GM12878 (cell line): Measurements from ENCODE around the gene SLC6A11. TPM values are rescaled to one million over a fixed set of nuclear protein-coding genes. Genes with fewer than 3 reads are reported as not detected.

Experiments used
- ATAC-seq: fragments of 200-7000 bp; cut with Tn5 transposase; 3 replicates; pipeline ENCODE4 v1.9.1; 2020; ENCODE audit warnings: mild to moderate bottlenecking, moderate library complexity
- BruUV-seq: library from RNA; stranded (reverse); fragments of 400-500 nt; replicated peaks from 2 replicates; lab custom pipeline; 2021; lab: Mats Ljungman, UMichigan
- CTCF ChIA-PET: fragments of 300-600 bp; sonication (Branson Sonifier 250); formaldehyde crosslinking; extraction: SDS; loops from one replicate; lab custom pipeline; 2021; ENCODE audit warnings: inconsistent platforms; lab: Yijun Ruan, JAX
- POLR2A ChIA-PET: fragments of 350-600 bp; formaldehyde crosslinking; extraction: SDS; loops from one replicate; lab custom pipeline; 2021; ENCODE audit warnings: inconsistent platforms; lab: Charles Lee
- RAD21 ChIA-PET: fragments of 300-600 bp; sonication (Branson Sonifier 250); formaldehyde crosslinking; loops from one replicate; lab custom pipeline; 2023; ENCODE audit warnings: antibody characterized with exemption; ENCODE audit not compliant: unreplicated experiment; lab: Charles Lee
- SMC1A ChIA-PET: fragments of 300-600 bp; sonication (Branson Sonifier 250); formaldehyde crosslinking; loops from one replicate; lab custom pipeline; 2023; ENCODE audit not compliant: unreplicated experiment, uncharacterized antibody; lab: Charles Lee
- DNase-seq: peaks from one replicate; pipeline ENCODE4 v3.0.0-alpha.2; 2011; ENCODE audit warnings: low read depth, low spot score
- FAIRE-seq: peaks from 3 replicates; lab custom pipeline; 2011; peaks lifted over from hg19 to GRCh38; lab: Jason Lieb, UNC
- H2AFZ ChIP-seq: 2 replicates; pipeline ENCODE4 v1.6.0; 2011; ENCODE audit warnings: low read depth, low read length, control low read depth; ENCODE audit not compliant: control insufficient read depth
- H3K27ac ChIP-seq: 2 replicates; pipeline ENCODE4 v1.5.1; 2011; ENCODE audit warnings: control low read depth; ENCODE audit not compliant: control insufficient read depth, insufficient read depth
- H3K27me3 ChIP-seq, 2 experiments: replicated peaks in 1 of 2; 2 replicates each; pipeline versions ENCODE4 v1.6.0 to v1.6.1; 2011; ENCODE audit warnings: low read length in 1 of 2; ENCODE audit not compliant: control insufficient read depth in 2 of 2, insufficient read depth in 2 of 2
- H3K36me3 ChIP-seq, 2 experiments: 2 replicates each; pipeline ENCODE4 v1.5.1; 2011; ENCODE audit warnings: low read length in 1 of 2; ENCODE audit not compliant: control insufficient read depth in 2 of 2, insufficient read depth in 2 of 2
- H3K4me1 ChIP-seq: 2 replicates; pipeline ENCODE4 v1.6.1; 2011; ENCODE audit warnings: mild to moderate bottlenecking, low read length, moderate library complexity, mixed read lengths; ENCODE audit not compliant: control insufficient read depth, insufficient read depth
- H3K4me2 ChIP-seq: 2 replicates; pipeline ENCODE4 v1.6.0; 2011; ENCODE audit warnings: control low read depth; ENCODE audit not compliant: control insufficient read depth, insufficient read depth
- H3K4me3 ChIP-seq: fragments of 200-600 bp; sonication (generic); 2 replicates; pipeline ENCODE4 v1.5.1; 2016
- H3K79me2 ChIP-seq: 2 replicates; pipeline ENCODE4 v1.6.0; 2011; ENCODE audit warnings: low read length; ENCODE audit not compliant: control insufficient read depth, insufficient read depth
- H3K9ac ChIP-seq: 2 replicates; pipeline ENCODE4 v1.8.0; 2011; ENCODE audit warnings: low read length, control low read depth, mixed read lengths; ENCODE audit not compliant: control insufficient read depth, insufficient read depth
- H3K9me3 ChIP-seq: replicated peaks from 3 replicates; pipeline ENCODE4 v1.5.1; 2011; ENCODE audit warnings: mild to moderate bottlenecking, low read length; ENCODE audit not compliant: control insufficient read depth, insufficient read depth
- H4K20me1 ChIP-seq: 2 replicates; pipeline ENCODE4 v1.6.0; 2011; ENCODE audit not compliant: control insufficient read depth, insufficient read depth
- BMI1 ChIP-seq: fragments of 450-650 bp; IDR thresholded peaks from 2 replicates; pipeline ENCODE4 v1.6.1; 2016; ENCODE audit warnings: mild to moderate bottlenecking, moderate library complexity, borderline replicate concordance
- GATAD2B ChIP-seq: fragments of 450-650 bp; conservative IDR thresholded peaks from 2 replicates; pipeline ENCODE4 v1.6.1; 2017; ENCODE audit warnings: low read depth, mild to moderate bottlenecking, moderate library complexity
- JUNB ChIP-seq: IDR thresholded peaks from 2 replicates; pipeline ENCODE4 v1.6.1; 2016; ENCODE audit warnings: antibody characterized with exemption, mild to moderate bottlenecking
- NFXL1 ChIP-seq: fragments of 450-650 bp; IDR thresholded peaks from 2 replicates; pipeline ENCODE4 v1.6.1; 2017; ENCODE audit warnings: antibody characterized with exemption, mild to moderate bottlenecking, borderline replicate concordance
- PAX8 ChIP-seq: fragments of 450-650 bp; IDR thresholded peaks from 2 replicates; pipeline ENCODE4 v1.6.1; 2017; ENCODE audit warnings: mild to moderate bottlenecking, moderate library complexity
- RAD21 ChIP-seq: IDR thresholded peaks from 2 replicates; pipeline ENCODE4 v1.6.1; 2011; ENCODE audit warnings: mild to moderate bottlenecking, low read depth, low read length, moderate library complexity; ENCODE audit not compliant: insufficient read depth
- RB1 ChIP-seq: fragments of 450-650 bp; formaldehyde crosslinking; IDR thresholded peaks from 2 replicates; pipeline ENCODE4 v1.6.1; 2017; ENCODE audit warnings: mild to moderate bottlenecking, borderline replicate concordance
- RUNX3 ChIP-seq: IDR thresholded peaks from 2 replicates; pipeline ENCODE4 v1.6.1; 2012; ENCODE audit warnings: low read length, inconsistent platforms
- WGBS: methylation state at CpG from one replicate; pipeline ENCODE4 v1.1.6; 2016; ENCODE audit warnings: low lambda C conversion rate; ENCODE audit not compliant: insufficient replicate concordance, insufficient coverage; ENCODE audit errors: missing lambda C conversion rate; 5-methylcytosine and 5-hydroxymethylcytosine counted together
- in situ Hi-C: fragments of 300-500 bp; cut with MboI; formaldehyde crosslinking; loops from 9 replicates; pipeline ENCODE4 v1.14.3; 2018; ENCODE audit warnings: mixed read lengths
- intact Hi-C: fragments of 100-400 bp; cut with micrococcal nuclease; formaldehyde crosslinking; loops from one replicate; pipeline ENCODE4 v1.14.2; 2022; ENCODE audit not compliant: unreplicated experiment
- polyA plus RNA-seq, 11 experiments: library from polyadenylated mRNA; depleted of rRNA in 4 of 11; unstranded in 6 of 11; stranded (reverse) in 5 of 11; fragments of >200 nt; fragmentation: Nextera tagmentation in 4 of 11; fragmentation: Illumina TruSeq in 1 of 11; extraction: Ambion mirVana in 4 of 11; extraction: Trizol in 1 of 11; gene quantifications; 1 replicate in 1 of 11; 2 replicates in 10 of 11; pipeline versions ENCODE4 v1.2.1 to v1.2.3, GENCODE V29; 2011 to 2016; ENCODE audit warnings: inconsistent platforms in 2 of 11, missing spikeins in 2 of 11, low read depth in 1 of 11
- total RNA-seq, 4 experiments: library from RNA; depleted of rRNA in 3 of 4; stranded (reverse); fragments of >200 nt in 3 of 4; fragmentation: Illumina TruSeq in 1 of 4; extraction: Trizol in 1 of 4; gene quantifications; 2 replicates each; pipeline versions ENCODE4 v1.2.1 to v1.2.3, GENCODE V29; 2013 to 2021
- TF ChIP-seq, protein P1 (sequence below): fragments of 450-650 bp; IDR thresholded peaks from 2 replicates; pipeline ENCODE4 v1.6.1; 2017; ENCODE audit warnings: borderline replicate concordance
- TF ChIP-seq, protein P2 (sequence below): IDR thresholded peaks from 2 replicates; pipeline ENCODE4 v1.6.1; 2012; ENCODE audit warnings: low read length, inconsistent platforms
- TF ChIP-seq, protein P3 (sequence below): fragments of 450-650 bp; formaldehyde crosslinking; IDR thresholded peaks from 2 replicates; pipeline ENCODE4 v1.4.0; 2022; ENCODE audit warnings: mild to moderate bottlenecking, moderate library complexity
- TF ChIP-seq, protein P4 (sequence below): fragments of 450-650 bp; IDR thresholded peaks from 2 replicates; pipeline ENCODE4 v1.6.1; 2016; ENCODE audit warnings: mild to moderate bottlenecking

The SLC6A11 gene
- total and polyA plus RNA-seq, 10 of the 15 experiments (the other 5 are each of a cell fraction or from before 2014, with no cell fraction given) = not detected

DNA sequence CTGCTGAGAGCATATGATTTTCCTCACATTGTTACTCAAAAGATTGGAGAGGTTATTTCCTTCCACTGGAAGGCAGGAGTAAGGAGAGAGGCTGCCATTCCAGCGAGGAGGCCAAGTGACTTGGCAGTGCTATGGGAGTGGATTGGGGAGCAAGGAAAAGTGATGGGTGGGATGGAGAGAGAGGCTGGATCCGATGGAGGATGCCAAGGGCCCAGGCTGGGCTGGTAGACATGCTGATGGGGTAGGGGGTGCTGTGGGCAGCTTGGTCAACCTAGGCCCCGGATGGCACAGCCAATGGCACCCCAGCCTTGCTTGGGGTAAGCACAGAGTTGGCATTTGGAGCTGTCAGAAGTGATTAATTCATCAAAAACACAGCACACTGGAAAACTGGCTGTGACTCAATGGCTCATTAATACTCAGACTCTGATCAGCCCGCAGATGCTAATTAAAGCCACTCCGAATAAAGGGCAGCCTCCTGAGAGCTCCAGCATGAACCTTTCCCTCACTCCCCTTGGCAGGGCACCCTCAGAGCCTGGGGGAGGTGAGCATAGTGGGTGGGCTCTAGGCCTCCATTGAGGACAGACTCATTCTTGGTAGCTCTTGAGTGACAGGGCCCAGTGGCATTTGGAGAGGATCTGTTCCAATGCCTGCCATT lies 154.4 kb downstream of the SLC6A11 start (continued):
- TF ChIP-seq, protein P1, sequence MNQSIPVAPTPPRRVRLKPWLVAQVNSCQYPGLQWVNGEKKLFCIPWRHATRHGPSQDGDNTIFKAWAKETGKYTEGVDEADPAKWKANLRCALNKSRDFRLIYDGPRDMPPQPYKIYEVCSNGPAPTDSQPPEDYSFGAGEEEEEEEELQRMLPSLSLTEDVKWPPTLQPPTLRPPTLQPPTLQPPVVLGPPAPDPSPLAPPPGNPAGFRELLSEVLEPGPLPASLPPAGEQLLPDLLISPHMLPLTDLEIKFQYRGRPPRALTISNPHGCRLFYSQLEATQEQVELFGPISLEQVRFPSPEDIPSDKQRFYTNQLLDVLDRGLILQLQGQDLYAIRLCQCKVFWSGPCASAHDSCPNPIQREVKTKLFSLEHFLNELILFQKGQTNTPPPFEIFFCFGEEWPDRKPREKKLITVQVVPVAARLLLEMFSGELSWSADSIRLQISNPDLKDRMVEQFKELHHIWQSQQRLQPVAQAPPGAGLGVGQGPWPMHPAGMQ = no peak
- TF ChIP-seq BMI1 = no peak
- TF ChIP-seq, protein P2, sequence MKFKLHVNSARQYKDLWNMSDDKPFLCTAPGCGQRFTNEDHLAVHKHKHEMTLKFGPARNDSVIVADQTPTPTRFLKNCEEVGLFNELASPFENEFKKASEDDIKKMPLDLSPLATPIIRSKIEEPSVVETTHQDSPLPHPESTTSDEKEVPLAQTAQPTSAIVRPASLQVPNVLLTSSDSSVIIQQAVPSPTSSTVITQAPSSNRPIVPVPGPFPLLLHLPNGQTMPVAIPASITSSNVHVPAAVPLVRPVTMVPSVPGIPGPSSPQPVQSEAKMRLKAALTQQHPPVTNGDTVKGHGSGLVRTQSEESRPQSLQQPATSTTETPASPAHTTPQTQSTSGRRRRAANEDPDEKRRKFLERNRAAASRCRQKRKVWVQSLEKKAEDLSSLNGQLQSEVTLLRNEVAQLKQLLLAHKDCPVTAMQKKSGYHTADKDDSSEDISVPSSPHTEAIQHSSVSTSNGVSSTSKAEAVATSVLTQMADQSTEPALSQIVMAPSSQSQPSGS = no peak

DNA sequence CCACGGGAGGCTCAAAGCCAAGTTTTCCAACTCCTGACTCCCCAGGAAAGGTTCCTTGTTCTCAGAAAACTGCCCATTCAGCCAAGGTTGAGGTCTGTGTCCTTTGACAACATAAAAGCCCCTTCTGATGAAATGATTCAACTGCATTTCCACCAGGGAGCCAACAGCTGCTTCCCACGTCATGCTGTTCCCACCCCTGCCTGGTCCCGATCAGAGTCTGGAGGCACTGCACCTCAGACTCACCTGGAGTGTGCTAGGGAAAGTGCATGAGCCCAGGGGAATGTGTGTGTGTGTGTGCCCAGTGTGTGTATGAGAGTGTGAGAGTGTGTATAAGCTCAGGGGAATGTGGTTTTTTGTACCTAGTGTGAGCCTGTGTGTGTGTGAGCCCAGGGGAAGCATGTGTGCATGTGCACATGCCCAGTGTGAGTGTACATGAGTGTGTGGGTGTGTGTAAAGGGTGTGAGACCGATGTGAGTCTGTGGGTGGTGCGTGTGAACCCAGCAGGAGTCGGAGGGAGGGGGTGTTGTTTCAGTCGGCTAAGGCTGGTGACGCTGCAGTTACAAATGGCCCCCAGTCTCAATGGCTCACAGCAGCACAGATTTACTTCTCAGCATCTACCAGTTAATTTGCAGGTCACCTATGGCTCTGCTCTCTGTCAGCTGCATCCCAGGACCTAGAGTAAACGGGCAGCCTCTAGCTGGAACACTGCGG lies 156.2 kb downstream of the SLC6A11 start:
- FAIRE-seq (no peak), ATAC-seq (no peak), DNase-seq (no peak)
- RAD21 ChIA-PET = no interaction called here
- Histone ChIP-seq H2AFZ (no peak overlapping the region), H3K79me2 (no peaks in the 10 kb centered on the region), H3K4me1 (no peaks in the 10 kb centered on the region), H4K20me1 (no peaks in the 10 kb centered on the region), H3K4me2 (no peak overlapping the region), H3K9ac (no peak overlapping the region), H3K27ac (no peak overlapping the region), H3K36me3 (no peaks in the 10 kb centered on the region), H3K4me3 (no peak overlapping the region), H3K9me3 (no peaks in the 10 kb centered on the region; the same call in 2 of the 3 replicates), H3K27me3 (no peaks in the 10 kb centered on the region)
- no peak for TF ChIP-seq NFXL1
- no peak for TF ChIP-seq RAD21
- TF ChIP-seq GATAD2B = no peak
- TF ChIP-seq JUNB = no peak
- TF ChIP-seq RB1 = no peak
- TF ChIP-seq, protein P3, sequence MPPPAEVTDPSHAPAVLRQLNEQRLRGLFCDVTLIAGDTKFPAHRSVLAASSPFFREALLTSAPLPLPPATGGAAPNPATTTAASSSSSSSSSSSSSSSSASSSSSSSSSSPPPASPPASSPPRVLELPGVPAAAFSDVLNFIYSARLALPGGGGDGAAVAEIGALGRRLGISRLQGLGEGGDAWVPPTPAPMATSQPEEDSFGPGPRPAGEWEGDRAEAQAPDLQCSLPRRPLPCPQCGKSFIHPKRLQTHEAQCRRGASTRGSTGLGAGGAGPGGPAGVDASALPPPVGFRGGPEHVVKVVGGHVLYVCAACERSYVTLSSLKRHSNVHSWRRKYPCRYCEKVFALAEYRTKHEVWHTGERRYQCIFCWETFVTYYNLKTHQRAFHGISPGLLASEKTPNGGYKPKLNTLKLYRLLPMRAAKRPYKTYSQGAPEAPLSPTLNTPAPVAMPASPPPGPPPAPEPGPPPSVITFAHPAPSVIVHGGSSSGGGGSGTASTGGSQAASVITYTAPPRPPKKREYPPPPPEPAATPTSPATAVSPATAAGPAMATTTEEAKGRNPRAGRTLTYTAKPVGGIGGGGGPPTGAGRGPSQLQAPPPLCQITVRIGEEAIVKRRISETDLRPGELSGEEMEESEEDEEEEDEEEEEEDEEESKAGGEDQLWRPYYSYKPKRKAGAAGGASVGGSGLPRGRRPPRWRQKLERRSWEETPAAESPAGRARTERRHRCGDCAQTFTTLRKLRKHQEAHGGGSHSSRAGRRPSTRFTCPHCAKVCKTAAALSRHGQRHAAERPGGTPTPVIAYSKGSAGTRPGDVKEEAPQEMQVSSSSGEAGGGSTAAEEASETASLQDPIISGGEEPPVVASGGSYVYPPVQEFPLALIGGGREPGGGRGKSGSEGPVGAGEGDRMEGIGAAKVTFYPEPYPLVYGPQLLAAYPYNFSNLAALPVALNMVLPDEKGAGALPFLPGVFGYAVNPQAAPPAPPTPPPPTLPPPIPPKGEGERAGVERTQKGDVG = no peak
- TF ChIP-seq PAX8 = no peak
- TF ChIP-seq, protein P4, sequence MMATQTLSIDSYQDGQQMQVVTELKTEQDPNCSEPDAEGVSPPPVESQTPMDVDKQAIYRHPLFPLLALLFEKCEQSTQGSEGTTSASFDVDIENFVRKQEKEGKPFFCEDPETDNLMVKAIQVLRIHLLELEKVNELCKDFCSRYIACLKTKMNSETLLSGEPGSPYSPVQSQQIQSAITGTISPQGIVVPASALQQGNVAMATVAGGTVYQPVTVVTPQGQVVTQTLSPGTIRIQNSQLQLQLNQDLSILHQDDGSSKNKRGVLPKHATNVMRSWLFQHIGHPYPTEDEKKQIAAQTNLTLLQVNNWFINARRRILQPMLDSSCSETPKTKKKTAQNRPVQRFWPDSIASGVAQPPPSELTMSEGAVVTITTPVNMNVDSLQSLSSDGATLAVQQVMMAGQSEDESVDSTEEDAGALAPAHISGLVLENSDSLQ = no peak
- TF ChIP-seq, protein P2 = no peak
- TF ChIP-seq RUNX3 = no peak
- CTCF ChIA-PET = no interaction called here
- no TSS peak for BruUV-seq
- 11% methylated on average over 10 of the region's 10 CpGs for WGBS
- intact Hi-C loops (no loop called here), in situ Hi-C loops (no loop called here)
- POLR2A ChIA-PET = no interaction called here
- SMC1A ChIA-PET = no interaction called here
